GM23248 (cell line): ENCODE measurements around the gene TBKBP1. TPM values are rescaled to one million over a fixed set of nuclear protein-coding genes. Genes with fewer than 3 reads are reported as not detected.

ENCODE experiments used
- DNase-seq: peaks from one replicate; pipeline ENCODE4 v3.0.0-alpha.2; 2015
- H2AFZ ChIP-seq: fragments of 200-600 bp; sonication (generic); 2 replicates; pipeline ENCODE4 v1.6.1; 2016; ENCODE audit warnings: antibody characterized with exemption
- H3F3A ChIP-seq: fragments of 200-600 bp; sonication (generic); 2 replicates; pipeline ENCODE4 v1.6.1; 2016; ENCODE audit warnings: mild to moderate bottlenecking, antibody characterized with exemption, mixed run types; ENCODE audit not compliant: insufficient read depth
- H3K27ac ChIP-seq: fragments of 200-600 bp; sonication (generic); 2 replicates; pipeline ENCODE4 v1.5.1; 2016; ENCODE audit warnings: mild to moderate bottlenecking
- H3K27me3 ChIP-seq: fragments of 200-600 bp; sonication (generic); replicated peaks from 2 replicates; pipeline ENCODE4 v1.6.1; 2016; ENCODE audit warnings: mild to moderate bottlenecking; ENCODE audit not compliant: insufficient read depth
- H3K36me3 ChIP-seq: fragments of 200-600 bp; sonication (generic); 2 replicates; pipeline ENCODE4 v1.6.1; 2016; ENCODE audit warnings: low read depth, mild to moderate bottlenecking
- H3K4me1 ChIP-seq: fragments of 200-600 bp; sonication (generic); 2 replicates; pipeline ENCODE4 v1.6.1; 2016; ENCODE audit warnings: mild to moderate bottlenecking; ENCODE audit not compliant: insufficient read depth
- H3K4me2 ChIP-seq: fragments of 200-600 bp; sonication (generic); one replicate; pipeline ENCODE4 v1.6.1; 2016; ENCODE audit warnings: mild to moderate bottlenecking; ENCODE audit not compliant: unreplicated experiment
- H3K4me3 ChIP-seq: fragments of 200-600 bp; sonication (generic); 2 replicates; pipeline ENCODE4 v1.5.1; 2016; ENCODE audit warnings: mild to moderate bottlenecking
- H3K79me2 ChIP-seq: fragments of 200-600 bp; sonication (generic); 2 replicates; pipeline ENCODE4 v1.6.1; 2016; ENCODE audit warnings: mild to moderate bottlenecking; ENCODE audit not compliant: insufficient read depth
- H3K9ac ChIP-seq: fragments of 200-600 bp; sonication (generic); 2 replicates; pipeline ENCODE4 v1.6.1; 2016; ENCODE audit warnings: mild to moderate bottlenecking
- H3K9me2 ChIP-seq: fragments of 200-600 bp; sonication (generic); 2 replicates; pipeline ENCODE4 v1.6.1; 2016; ENCODE audit warnings: mixed run types, mild to moderate bottlenecking, moderate library complexity; ENCODE audit not compliant: insufficient read depth
- H3K9me3 ChIP-seq: fragments of 200-600 bp; sonication (generic); one replicate; pipeline ENCODE4 v1.6.1; 2017; ENCODE audit warnings: low read depth
- H4K20me1 ChIP-seq: fragments of 200-600 bp; sonication (generic); 2 replicates; pipeline ENCODE4 v1.6.0; 2016; ENCODE audit not compliant: insufficient read depth
- EZH2 ChIP-seq: fragments of 200-600 bp; sonication (generic); IDR thresholded peaks from 2 replicates; pipeline ENCODE4 v1.6.1; 2018; ENCODE audit warnings: antibody characterized with exemption, mild to moderate bottlenecking; ENCODE audit not compliant: insufficient read depth, poor library complexity, severe bottlenecking
- EZH2phosphoT487 ChIP-seq: fragments of 200-600 bp; sonication (generic); IDR thresholded peaks from 2 replicates; pipeline ENCODE4 v1.6.1; 2018; ENCODE audit warnings: antibody characterized with exemption, moderate library complexity, mild to moderate bottlenecking, low read depth; ENCODE audit not compliant: insufficient read depth
- WGBS, 2 experiments: methylation state at CpG; one replicate each; pipeline ENCODE4 v1.1.6; 2015 to 2017; ENCODE audit warnings: low lambda C conversion rate in 2 of 2, low coverage in 1 of 2; ENCODE audit errors: missing lambda C conversion rate in 2 of 2; 5-methylcytosine and 5-hydroxymethylcytosine counted together
- in situ Hi-C: fragments of 300-500 bp; cut with MboI; formaldehyde crosslinking; loops from 2 replicates; pipeline ENCODE4 v1.15.0; 2020
- polyA plus RNA-seq: library from polyadenylated mRNA; unstranded; fragments of >200 nt; fragmentation: Nextera tagmentation; extraction: Ambion mirVana; gene quantifications from 2 replicates; pipeline ENCODE4 v1.2.1, GENCODE V29; 2016
- total RNA-seq: library from RNA; depleted of rRNA; stranded (reverse); fragments of >200 nt; shearing (Covaris generic); gene quantifications from 2 replicates; pipeline ENCODE4 v1.2.3, GENCODE V29; 2014

The TBKBP1 gene
- total and polyA plus RNA-seq, 2 experiments from 2014 or later, result 1.1 to 12.3 TPM

GRCh38 chr17:47705536-47706530 lies 11.9 kb downstream of the TBKBP1 start:
- Histone ChIP-seq H3K27me3 (no peaks in the 10 kb centered on the region), H4K20me1 (no peaks in the 10 kb centered on the region)

GRCh38 chr17:47707056-47707804 lies 13.3 kb downstream of the TBKBP1 start:
- H3K36me3 ChIP-seq, result no peaks in the 10 kb centered on the region
- H3K9ac ChIP-seq, result no peak overlapping the region
- in situ Hi-C loops, result no loop called here
- no peak overlapping the region for H3K4me2 ChIP-seq
- 89 to 95% methylated on average over 4 of the region's 4 CpGs for WGBS, 2 experiments
- H3F3A ChIP-seq, result no peaks in the 10 kb centered on the region
- H3K79me2 ChIP-seq, result no peaks in the 10 kb centered on the region
- H3K27me3 ChIP-seq, result no peaks in the 10 kb centered on the region
- no peak overlapping the region for H3K27ac ChIP-seq
- no peaks in the 10 kb centered on the region for H3K4me1 ChIP-seq
- no peak overlapping the region for H2AFZ ChIP-seq
- H3K9me3 ChIP-seq, result no peaks in the 10 kb centered on the region
- no peaks in the 10 kb centered on the region for H3K9me2 ChIP-seq
- no peak for DNase-seq
- no peak overlapping the region for H3K4me3 ChIP-seq
- H4K20me1 ChIP-seq, result no peaks in the 10 kb centered on the region
- no peak for TF ChIP-seq EZH2
- no peak for TF ChIP-seq EZH2phosphoT487

More at GRCh38 chr17:47705536-47706530, 11.9 kb downstream of the TBKBP1 start:
- Histone ChIP-seq H3K9ac (no peak overlapping the region), H3K27ac (no peak overlapping the region), H3K9me3 (no peaks in the 10 kb centered on the region), H3F3A (no peaks in the 10 kb centered on the region), H3K9me2 (no peaks in the 10 kb centered on the region), H3K4me1 (no peaks in the 10 kb centered on the region), H3K4me2 (no peak overlapping the region), H2AFZ (no peak overlapping the region), H3K79me2 (no peaks in the 10 kb centered on the region), H3K36me3 (no peaks in the 10 kb centered on the region), H3K4me3 (no peak overlapping the region)
- TF ChIP-seq EZH2phosphoT487 (no peak), EZH2 (no peak)
- no peak for DNase-seq
- 76 to 77% methylated on average over 12 of the region's 12 CpGs for WGBS, 2 experiments
- in situ Hi-C loops, result no loop called here

DNA sequence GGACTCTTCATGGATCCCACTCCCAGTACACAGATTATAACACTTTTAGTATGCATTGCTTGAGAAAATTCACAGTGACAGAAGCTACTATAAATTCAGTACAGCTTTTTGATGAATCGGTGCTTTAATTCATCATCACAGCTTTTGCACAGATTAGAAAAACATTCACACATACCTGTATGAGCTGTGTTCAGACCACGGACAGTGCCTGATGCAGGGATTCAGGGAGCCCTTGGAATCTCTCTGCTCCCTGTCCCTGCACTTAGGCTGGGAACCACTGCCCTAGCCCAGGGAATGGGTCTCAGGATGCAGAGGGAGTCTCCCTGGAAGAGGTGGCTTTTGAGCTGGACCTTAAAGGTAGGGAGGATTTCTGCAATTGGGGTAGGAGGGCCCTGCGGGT lies 13.9 kb downstream of the TBKBP1 start:
- Histone ChIP-seq H3K36me3 (no peaks in the 10 kb centered on the region), H2AFZ (no peak overlapping the region), H3K27me3 (peaks cover 3% of the 10 kb centered on the region; the same call in 1 of the 2 replicates), H3K4me2 (no peak overlapping the region), H3K9ac (no peak overlapping the region), H3K9me3 (no peaks in the 10 kb centered on the region), H3K4me1 (no peaks in the 10 kb centered on the region), H3K4me3 (no peak overlapping the region), H3F3A (no peaks in the 10 kb centered on the region), H3K79me2 (no peaks in the 10 kb centered on the region), H3K27ac (no peak overlapping the region), H3K9me2 (no peaks in the 10 kb centered on the region), H4K20me1 (no peaks in the 10 kb centered on the region)
- DNase-seq, result no peak
- 96 to 97% methylated on average over 3 of the region's 3 CpGs for WGBS, 2 experiments
- in situ Hi-C loops, result no loop called here
- TF ChIP-seq EZH2, result no peak
- TF ChIP-seq EZH2phosphoT487, result no peak

- H3K27me3 ChIP-seq, result peaks cover 8% of the 10 kb centered on the region; the same call in 1 of the 2 replicates
- in situ Hi-C loops, result no loop called here
- 76 to 92% methylated on average over 15 to 31 of the region's 31 CpGs for WGBS, 2 experiments
- no peak overlapping the region for H3K9ac ChIP-seq
- no peaks in the 10 kb centered on the region for H3K79me2 ChIP-seq
- no peaks in the 10 kb centered on the region for H3K9me2 ChIP-seq
- H4K20me1 ChIP-seq, result no peaks in the 10 kb centered on the region
- no peak overlapping the region for H2AFZ ChIP-seq
- TF ChIP-seq EZH2phosphoT487, result no peak
- no peak for TF ChIP-seq EZH2
- no peak overlapping the region for H3K27ac ChIP-seq
- H3K4me1 ChIP-seq, result no peaks in the 10 kb centered on the region
- H3K4me2 ChIP-seq, result no peak overlapping the region
- H3K9me3 ChIP-seq, result no peaks in the 10 kb centered on the region
- no peak overlapping the region for H3K4me3 ChIP-seq
- no peaks in the 10 kb centered on the region for H3F3A ChIP-seq
- no peak for DNase-seq
- no peaks in the 10 kb centered on the region for H3K36me3 ChIP-seq
These were observed 14.4 kb downstream of the TBKBP1 start for GRCh38 chr17:47708312-47708863.
